SKM-1 treated with dmso at 0.1 percent for 144 hours (cell line): ENCODE data around the gene CMKLR1.

Experiments
- DNase-seq: peaks from one replicate; lab custom pipeline; 2025; ENCODE audit not compliant: unreplicated experiment; lab: John Stamatoyannopoulos, UW

Gene CMKLR1

GRCh38 chr12:108338915-108339657 lies at the start of gene CMKLR1:
CMKLR1 (minus strand) TSS chr12:108339311; CDS start chr12:108293591, 45,720 bp downstream.
- no peak for DNase-seq

GRCh38 chr12:108387771-108388170 lies 48.7 kb upstream of the CMKLR1 start:
- DNase-seq = no peak

GRCh38 chr12:108386709-108387360 lies 47.7 kb upstream of the CMKLR1 start:
- DNase-seq = no peak

GRCh38 chr12:108382437-108382801 lies 43.3 kb upstream of the CMKLR1 start:
- DNase-seq = no peak

GRCh38 chr12:108381787-108382436 lies 42.8 kb upstream of the CMKLR1 start:
- DNase-seq = no peak

GRCh38 chr12:108380382-108380781 lies 41.3 kb upstream of the CMKLR1 start:
- no peak for DNase-seq

- no peak for DNase-seq
Observed at GRCh38 chr12:108379823-108380222, 40.7 kb upstream of the CMKLR1 start.

GRCh38 chr12:108378926-108379325 lies 39.8 kb upstream of the CMKLR1 start:
- no peak for DNase-seq

- DNase-seq = no peak
Observed at GRCh38 chr12:108377260-108377659, 38.1 kb upstream of the CMKLR1 start.

- DNase-seq = no peak
Observed at GRCh38 chr12:108375986-108376663, 37.0 kb upstream of the CMKLR1 start.

GRCh38 chr12:108374596-108375320 lies 35.6 kb upstream of the CMKLR1 start:
- DNase-seq = no peak

- DNase-seq = no peak
Observed at GRCh38 chr12:108373111-108373510, 34.0 kb upstream of the CMKLR1 start.

GRCh38 chr12:108371801-108372344 lies 32.8 kb upstream of the CMKLR1 start:
- DNase-seq = no peak

GRCh38 chr12:108370415-108370814 lies 31.3 kb upstream of the CMKLR1 start:
- no peak for DNase-seq

- DNase-seq = no peak
Observed at GRCh38 chr12:108369736-108370396, 30.8 kb upstream of the CMKLR1 start.

- no peak for DNase-seq
Observed at GRCh38 chr12:108368089-108368488, 29.0 kb upstream of the CMKLR1 start.

- peak; percentile 13 for DNase-seq
Observed at GRCh38 chr12:108367436-108367835, 28.3 kb upstream of the CMKLR1 start.

GRCh38 chr12:108365324-108365723 lies 26.2 kb upstream of the CMKLR1 start:
- DNase-seq = no peak

GRCh38 chr12:108364879-108365278 lies 25.8 kb upstream of the CMKLR1 start:
- DNase-seq = no peak

- DNase-seq = no peak
Observed at GRCh38 chr12:108363565-108363964, 24.5 kb upstream of the CMKLR1 start.
